ENCODE results near the gene BTD. TPM values are rescaled to one million over a fixed set of nuclear protein-coding genes. Genes with fewer than 3 reads are reported as not detected.

BTD gene
- total RNA-seq, 1 donor from 2014 or later = 12.7 TPM

- H3K27ac Mint-ChIP-seq (ENCODE audit: unreplicated experiment) = no peak overlapping the region
- peaks cover 10% of the 10 kb centered on the region for H3K9me3 Mint-ChIP-seq (ENCODE audit: unreplicated experiment)
- DNase-seq = no peak
- no peak overlapping the region for H3K4me3 Mint-ChIP-seq (ENCODE audit: unreplicated experiment)
- H3K27me3 Mint-ChIP-seq (ENCODE audit: unreplicated experiment) = peaks cover 4% of the 10 kb centered on the region
- peaks cover 31% of the 10 kb centered on the region for H3K36me3 Mint-ChIP-seq (ENCODE audit: unreplicated experiment)
- no peak for TF ChIP-seq CTCF (IDR thresholded peaks at IDR 0.05; ENCODE audit: partially characterized antibody, unreplicated experiment)
- no peaks in the 10 kb centered on the region for H3K4me1 Mint-ChIP-seq (ENCODE audit: low read depth, unreplicated experiment)
Observed at GRCh38 chr3:15623535-15624440, 22.2 kb downstream of the BTD start.

GRCh38 chr3:15628967-15629366 is 27.4 kb downstream of the BTD start:
- no peak for DNase-seq
- H3K9me3 Mint-ChIP-seq (ENCODE audit: unreplicated experiment) = no peaks in the 10 kb centered on the region
- no peak for TF ChIP-seq CTCF (IDR thresholded peaks at IDR 0.05; ENCODE audit: partially characterized antibody, unreplicated experiment)
- no peak overlapping the region for H3K4me3 Mint-ChIP-seq (ENCODE audit: unreplicated experiment)
- no peak overlapping the region for H3K27ac Mint-ChIP-seq (ENCODE audit: unreplicated experiment)
- peaks cover 5% of the 10 kb centered on the region for H3K4me1 Mint-ChIP-seq (ENCODE audit: low read depth, unreplicated experiment)
- peaks cover 7% of the 10 kb centered on the region for H3K27me3 Mint-ChIP-seq (ENCODE audit: unreplicated experiment)
- H3K36me3 Mint-ChIP-seq (ENCODE audit: unreplicated experiment) = peaks cover 6% of the 10 kb centered on the region

- peak; percentile 26 for TF ChIP-seq CTCF (IDR thresholded peaks at IDR 0.05; ENCODE audit: partially characterized antibody, unreplicated experiment)
- peaks cover 6% of the 10 kb centered on the region for H3K36me3 Mint-ChIP-seq (ENCODE audit: unreplicated experiment)
- peaks cover 7% of the 10 kb centered on the region for H3K27me3 Mint-ChIP-seq (ENCODE audit: unreplicated experiment)
- no peaks in the 10 kb centered on the region for H3K9me3 Mint-ChIP-seq (ENCODE audit: unreplicated experiment)
- peak; percentile 27 for DNase-seq
- peaks cover 5% of the 10 kb centered on the region for H3K4me1 Mint-ChIP-seq (ENCODE audit: low read depth, unreplicated experiment)
- no peak overlapping the region for H3K27ac Mint-ChIP-seq (ENCODE audit: unreplicated experiment)
- no peak overlapping the region for H3K4me3 Mint-ChIP-seq (ENCODE audit: unreplicated experiment)
Observed at GRCh38 chr3:15629860-15630597, 28.5 kb downstream of the BTD start.

- Mint-ChIP-seq H3K27me3 (ENCODE audit: unreplicated experiment) (peaks cover 7% of the 10 kb centered on the region), H3K36me3 (ENCODE audit: unreplicated experiment) (peaks cover 6% of the 10 kb centered on the region)
Observed at GRCh38 chr3:15630646-15631350, 29.3 kb downstream of the BTD start.

More at GRCh38 chr3:15630646-15631350, 29.3 kb downstream of the BTD start:
- no peak for TF ChIP-seq CTCF (IDR thresholded peaks at IDR 0.05; ENCODE audit: partially characterized antibody, unreplicated experiment)
- DNase-seq = no peak
- Mint-ChIP-seq H3K27ac (ENCODE audit: unreplicated experiment) (no peak overlapping the region), H3K4me3 (ENCODE audit: unreplicated experiment) (no peak overlapping the region), H3K9me3 (ENCODE audit: unreplicated experiment) (no peaks in the 10 kb centered on the region), H3K4me1 (ENCODE audit: low read depth, unreplicated experiment) (peaks cover 5% of the 10 kb centered on the region)
